ENCODE results near the gene NTNG2.

NTNG2 gene

GRCh38 chr9:132150256-132150655 is 11.6 kb upstream of the NTNG2 start:
- no peak for TF ChIP-seq TAF1 (IDR thresholded peaks at IDR 0.05; ENCODE audit: borderline replicate concordance, insufficient read depth, low read length)
- no peak for TF ChIP-seq SIN3A (IDR thresholded peaks at IDR 0.05; ENCODE audit: borderline replicate concordance, insufficient read depth, low read length)
- TF ChIP-seq FOXP2 (optimal IDR thresholded peaks at IDR 0.05; ENCODE audit: borderline replicate concordance, extremely low read depth, extremely low read length, insufficient read depth) = no peak
- no peak for TF ChIP-seq REST (IDR thresholded peaks at IDR 0.05; ENCODE audit: insufficient read depth in 1 of 2, low read depth in 2 of 2, low read length in 2 of 2)
- no peak for TF ChIP-seq POLR2AphosphoS5 (IDR thresholded peaks at IDR 0.05; ENCODE audit: low read depth, low read length)

GRCh38 chr9:132151118-132151517 is 10.7 kb upstream of the NTNG2 start:
- no peak for TF ChIP-seq POLR2AphosphoS5 (IDR thresholded peaks at IDR 0.05; ENCODE audit: low read depth, low read length)
- no peak for TF ChIP-seq TAF1 (IDR thresholded peaks at IDR 0.05; ENCODE audit: borderline replicate concordance, insufficient read depth, low read length)
- no peak for TF ChIP-seq REST (IDR thresholded peaks at IDR 0.05; ENCODE audit: insufficient read depth in 1 of 2, low read depth in 2 of 2, low read length in 2 of 2)
- TF ChIP-seq FOXP2 (optimal IDR thresholded peaks at IDR 0.05; ENCODE audit: borderline replicate concordance, extremely low read depth, extremely low read length, insufficient read depth) = no peak
- TF ChIP-seq SIN3A (IDR thresholded peaks at IDR 0.05; ENCODE audit: borderline replicate concordance, insufficient read depth, low read length) = no peak

GRCh38 chr9:132152231-132152630 is 9.6 kb upstream of the NTNG2 start:
- TF ChIP-seq POLR2AphosphoS5 (IDR thresholded peaks at IDR 0.05; ENCODE audit: low read depth, low read length) = no peak
- TF ChIP-seq FOXP2 (optimal IDR thresholded peaks at IDR 0.05; ENCODE audit: borderline replicate concordance, extremely low read depth, extremely low read length, insufficient read depth) = no peak
- no peak for TF ChIP-seq REST (IDR thresholded peaks at IDR 0.05; ENCODE audit: insufficient read depth in 1 of 2, low read depth in 2 of 2, low read length in 2 of 2)
- TF ChIP-seq SIN3A (IDR thresholded peaks at IDR 0.05; ENCODE audit: borderline replicate concordance, insufficient read depth, low read length) = no peak
- no peak for TF ChIP-seq TAF1 (IDR thresholded peaks at IDR 0.05; ENCODE audit: borderline replicate concordance, insufficient read depth, low read length)

GRCh38 chr9:132154863-132155567 is 6.8 kb upstream of the NTNG2 start:
- TF ChIP-seq REST (IDR thresholded peaks at IDR 0.05; ENCODE audit: insufficient read depth in 1 of 2, low read depth in 2 of 2, low read length in 2 of 2) (no peak), TAF1 (IDR thresholded peaks at IDR 0.05; ENCODE audit: borderline replicate concordance, insufficient read depth, low read length) (no peak), FOXP2 (optimal IDR thresholded peaks at IDR 0.05; ENCODE audit: borderline replicate concordance, extremely low read depth, extremely low read length, insufficient read depth) (no peak), POLR2AphosphoS5 (IDR thresholded peaks at IDR 0.05; ENCODE audit: low read depth, low read length) (no peak), SIN3A (IDR thresholded peaks at IDR 0.05; ENCODE audit: borderline replicate concordance, insufficient read depth, low read length) (no peak)
